HEK293T (cell line): ENCODE measurements around the gene ZBTB20.

ENCODE experiments used
- CTCF ChIA-PET: fragments of 350-600 bp; formaldehyde crosslinking; extraction: SDS; loops from one replicate; lab custom pipeline; 2021; ENCODE audit warnings: antibody characterized with exemption, inconsistent platforms; lab: Yijun Ruan, JAX
- POLR2A ChIA-PET: fragments of 350-600 bp; formaldehyde crosslinking; extraction: SDS; loops from one replicate; lab custom pipeline; 2020; ENCODE audit warnings: antibody characterized with exemption, inconsistent platforms; lab: Yijun Ruan, JAX
- DNase-seq: peaks from one replicate; pipeline ENCODE4 v3.0.0; 2012; ENCODE audit warnings: mixed read lengths; ENCODE audit errors: extremely low spot score
- ARNT ChIP-seq: fragments of 450-650 bp; IDR thresholded peaks from 2 replicates; pipeline ENCODE4 v1.6.1; 2017; ENCODE audit warnings: mild to moderate bottlenecking
- BHLHE40 ChIP-seq: fragments of 450-650 bp; IDR thresholded peaks from 2 replicates; pipeline ENCODE4 v1.6.1; 2016; ENCODE audit warnings: mild to moderate bottlenecking, moderate library complexity, borderline replicate concordance
- CTBP1 ChIP-seq: fragments of 450-650 bp; IDR thresholded peaks from 2 replicates; pipeline ENCODE4 v1.6.1; 2016; ENCODE audit warnings: borderline replicate concordance
- ELF4 ChIP-seq: fragments of 450-650 bp; IDR thresholded peaks from 2 replicates; pipeline ENCODE4 v1.6.1; 2017; ENCODE audit warnings: antibody characterized with exemption
- FOXA1 ChIP-seq: fragments of 450-650 bp; IDR thresholded peaks from 2 replicates; pipeline ENCODE4 v1.6.1; 2016; ENCODE audit warnings: mild to moderate bottlenecking
- FOXK2 ChIP-seq: fragments of 450-650 bp; IDR thresholded peaks from 2 replicates; pipeline ENCODE4 v1.6.1; 2016; ENCODE audit warnings: mild to moderate bottlenecking
- FOXM1 ChIP-seq: fragments of 450-650 bp; IDR thresholded peaks from 2 replicates; pipeline ENCODE4 v1.6.1; 2017; ENCODE audit warnings: mild to moderate bottlenecking, borderline replicate concordance
- HDGF ChIP-seq: fragments of 450-650 bp; IDR thresholded peaks from 2 replicates; pipeline ENCODE4 v1.6.1; 2017; ENCODE audit warnings: antibody characterized with exemption, borderline replicate concordance
- L3MBTL2 ChIP-seq: fragments of 450-650 bp; conservative IDR thresholded peaks from 2 replicates; pipeline ENCODE4 v1.6.1; 2016; ENCODE audit warnings: mild to moderate bottlenecking
- LEF1 ChIP-seq: fragments of 450-650 bp; IDR thresholded peaks from 2 replicates; pipeline ENCODE4 v1.6.1; 2017; ENCODE audit warnings: mild to moderate bottlenecking, borderline replicate concordance
- NFRKB ChIP-seq: fragments of 450-650 bp; IDR thresholded peaks from 2 replicates; pipeline ENCODE4 v1.6.1; 2016; ENCODE audit warnings: mild to moderate bottlenecking, moderate library complexity
- PKNOX1 ChIP-seq: fragments of 450-650 bp; IDR thresholded peaks from 2 replicates; pipeline ENCODE4 v1.6.1; 2016
- SP1 ChIP-seq: fragments of 450-650 bp; IDR thresholded peaks from 2 replicates; pipeline ENCODE4 v1.6.1; 2017
- SUZ12 ChIP-seq: fragments of 450-650 bp; IDR thresholded peaks from 2 replicates; pipeline ENCODE4 v1.6.1; 2016; ENCODE audit warnings: mild to moderate bottlenecking
- TARDBP ChIP-seq: fragments of 450-650 bp; IDR thresholded peaks from 2 replicates; pipeline ENCODE4 v1.6.1; 2016
- ZNF384 ChIP-seq: fragments of 450-650 bp; IDR thresholded peaks from 2 replicates; pipeline ENCODE4 v1.6.1; 2016

ZBTB20 gene

GRCh38 chr3:114994554-114995341 is 152.3 kb downstream of the ZBTB20 start:
- DNase-seq: no peak
- CTCF ChIA-PET: no interaction called here
- TF ChIP-seq ELF4 (no peak), SUZ12 (no peak), BHLHE40 (no peak), NFRKB (no peak), L3MBTL2 (no peak)
- POLR2A ChIA-PET: no interaction called here

- no peak for TF ChIP-seq LEF1
- TF ChIP-seq HDGF: no peak
- no peak for TF ChIP-seq FOXA1
- no peak for TF ChIP-seq TARDBP
- TF ChIP-seq ZNF384: no peak
- no peak for TF ChIP-seq SUZ12
- TF ChIP-seq SP1: no peak
- no peak for TF ChIP-seq NFRKB
- no peak for TF ChIP-seq L3MBTL2
- no peak for TF ChIP-seq BHLHE40
- TF ChIP-seq PKNOX1: no peak
- TF ChIP-seq FOXK2: no peak
- TF ChIP-seq ARNT: no peak
- no peak for TF ChIP-seq ELF4
- TF ChIP-seq CTBP1: no peak
- TF ChIP-seq FOXM1: no peak
- ChIA-PET POLR2A (no interaction called here), CTCF (no interaction called here)
- no peak for DNase-seq
Observed at GRCh38 chr3:114985776-114986175, 161.3 kb downstream of the ZBTB20 start.

- DNase-seq: no peak
- no peak for TF ChIP-seq ARNT
- TF ChIP-seq LEF1: no peak
- TF ChIP-seq L3MBTL2: no peak
- no peak for TF ChIP-seq NFRKB
- TF ChIP-seq FOXA1: no peak
- TF ChIP-seq CTBP1: no peak
- ChIA-PET POLR2A (no interaction called here), CTCF (no interaction called here)
Observed at GRCh38 chr3:114983248-114983647, 163.8 kb downstream of the ZBTB20 start.

- CTCF ChIA-PET: no interaction called here
- DNase-seq: no peak
- POLR2A ChIA-PET: no interaction called here
- TF ChIP-seq ELF4 (no peak), LEF1 (no peak), FOXK2 (no peak), PKNOX1 (no peak), SP1 (no peak), FOXA1 (no peak), L3MBTL2 (no peak), CTBP1 (no peak), HDGF (no peak), ARNT (no peak), FOXM1 (no peak), TARDBP (no peak), SUZ12 (no peak), ZNF384 (no peak), BHLHE40 (no peak), NFRKB (no peak)
Observed at GRCh38 chr3:114974387-114974786, 172.7 kb downstream of the ZBTB20 start.

GRCh38 chr3:114973536-114973935 is 173.6 kb downstream of the ZBTB20 start:
- POLR2A ChIA-PET: no interaction called here
- TF ChIP-seq LEF1 (no peak), L3MBTL2 (no peak), SP1 (no peak), SUZ12 (no peak), FOXM1 (no peak), NFRKB (no peak), FOXA1 (no peak), ELF4 (no peak), HDGF (no peak), TARDBP (no peak), ZNF384 (no peak), BHLHE40 (no peak), FOXK2 (no peak), PKNOX1 (no peak), ARNT (no peak), CTBP1 (no peak)
- CTCF ChIA-PET: no interaction called here
- no peak for DNase-seq

- ChIA-PET CTCF (no interaction called here), POLR2A (no interaction called here)
- DNase-seq: no peak
- TF ChIP-seq ARNT (no peak), PKNOX1 (no peak), HDGF (no peak)
Observed at GRCh38 chr3:114967168-114967567, 179.9 kb downstream of the ZBTB20 start.
